HepG2 (cell line): ENCODE data around the gene REEP6. TPM values are rescaled to one million over a fixed set of nuclear protein-coding genes. Genes with fewer than 3 reads are reported as not detected.

Experiments
- ATRX ChIP-seq: sonication (generic); formaldehyde crosslinking; IDR thresholded peaks from 2 replicates; pipeline ENCODE4 v1.4.0; 2020; ENCODE audit warnings: missing genetic modification reagents, borderline replicate concordance
- MBNL3 ChIP-seq: fragments of 250-450 bp; sonication (Bioruptor Pico); conservative IDR thresholded peaks from 2 replicates; pipeline ENCODE4 v1.8.0; 2022; ENCODE audit warnings: mild to moderate bottlenecking, inconsistent platforms
- POLR2AphosphoS5 ChIP-seq: IDR thresholded peaks from 2 replicates; pipeline ENCODE4 v1.6.1; 2012; ENCODE audit warnings: low read depth, low read length
- REXO4 ChIP-seq: sonication (generic); formaldehyde crosslinking; IDR thresholded peaks from 2 replicates; pipeline ENCODE4 v1.8.0; 2022; ENCODE audit warnings: missing genetic modification reagents, mild to moderate bottlenecking, borderline replicate concordance
- SMAD3 ChIP-seq: sonication (generic); formaldehyde crosslinking; IDR thresholded peaks from 2 replicates; pipeline ENCODE4 v1.4.0; 2020; ENCODE audit warnings: missing genetic modification reagents
- SYNCRIP ChIP-seq: fragments of 200-400 bp; formaldehyde crosslinking; IDR thresholded peaks from 2 replicates; pipeline ENCODE4 v1.6.1; 2018; ENCODE audit warnings: mild to moderate bottlenecking, low read depth, low read length; ENCODE audit not compliant: insufficient read depth
- TOE1 ChIP-seq: sonication (generic); formaldehyde crosslinking; IDR thresholded peaks from 2 replicates; pipeline ENCODE4 v1.4.0; 2020; ENCODE audit warnings: mild to moderate bottlenecking, missing genetic modification reagents
- ZKSCAN8 ChIP-seq: IDR thresholded peaks from 2 replicates; pipeline ENCODE4 v1.6.1; 2016; ENCODE audit warnings: borderline replicate concordance, missing genetic modification reagents, missing compliant biosample characterization
- ZNF30 ChIP-seq: sonication (generic); formaldehyde crosslinking; IDR thresholded peaks from 2 replicates; pipeline ENCODE4 v1.5.0; 2020; ENCODE audit warnings: mild to moderate bottlenecking, missing genetic modification reagents
- ZNF451 ChIP-seq: sonication (generic); formaldehyde crosslinking; IDR thresholded peaks from 2 replicates; pipeline ENCODE4 v1.5.0; 2020; ENCODE audit warnings: mild to moderate bottlenecking, missing genetic modification reagents
- polyA plus RNA-seq, 8 experiments: library from polyadenylated mRNA; depleted of rRNA in 3 of 8; stranded (reverse) in 7 of 8; unstranded in 1 of 8; fragments of >200 nt; fragmentation: Illumina TruSeq in 4 of 8; extraction: Trizol in 4 of 8; gene quantifications; 2 replicates each; pipeline versions ENCODE4 v1.2.1 to v1.2.3, GENCODE V29; 2011 to 2016; ENCODE audit warnings: low read depth in 4 of 8, missing spikeins in 1 of 8, mixed read lengths in 1 of 8; ENCODE audit not compliant: insufficient read depth in 1 of 8
- total RNA-seq, 5 experiments: library from RNA; depleted of rRNA; stranded (reverse); fragments of >200 nt; fragmentation: Illumina TruSeq; extraction: Trizol; gene quantifications; 2 replicates each; pipeline ENCODE4 v1.2.3, GENCODE V29; 2016; ENCODE audit warnings: low read depth in 1 of 5
- TF ChIP-seq, protein P1 (sequence below), 2 experiments: IDR thresholded peaks; 2 replicates each; pipeline ENCODE4 v1.6.1; 2011 to 2012; ENCODE audit warnings: low read length in 2 of 2, borderline replicate concordance in 1 of 2, low read depth in 1 of 2, mild to moderate bottlenecking in 1 of 2, moderate library complexity in 1 of 2
- TF ChIP-seq, protein P2 (sequence below): sonication (generic); formaldehyde crosslinking; IDR thresholded peaks from 2 replicates; pipeline ENCODE4 v1.8.1; 2023; ENCODE audit warnings: mild to moderate bottlenecking, missing genetic modification reagents
- TF ChIP-seq, protein P3 (sequence below): sonication (generic); formaldehyde crosslinking; IDR thresholded peaks from 2 replicates; pipeline ENCODE4 v1.4.0; 2020; ENCODE audit warnings: missing genetic modification reagents
- TF ChIP-seq, protein P4 (sequence below): sonication (generic); formaldehyde crosslinking; IDR thresholded peaks from 2 replicates; pipeline ENCODE4 v1.5.0; 2020; ENCODE audit warnings: mild to moderate bottlenecking, missing genetic modification reagents, moderate library complexity

REEP6 gene
- total and polyA plus RNA-seq, 2 of the 13 experiments (the other 11 are each of a cell fraction or from before 2014, with no cell fraction given), result 10.0 to 28.8 TPM

DNA sequence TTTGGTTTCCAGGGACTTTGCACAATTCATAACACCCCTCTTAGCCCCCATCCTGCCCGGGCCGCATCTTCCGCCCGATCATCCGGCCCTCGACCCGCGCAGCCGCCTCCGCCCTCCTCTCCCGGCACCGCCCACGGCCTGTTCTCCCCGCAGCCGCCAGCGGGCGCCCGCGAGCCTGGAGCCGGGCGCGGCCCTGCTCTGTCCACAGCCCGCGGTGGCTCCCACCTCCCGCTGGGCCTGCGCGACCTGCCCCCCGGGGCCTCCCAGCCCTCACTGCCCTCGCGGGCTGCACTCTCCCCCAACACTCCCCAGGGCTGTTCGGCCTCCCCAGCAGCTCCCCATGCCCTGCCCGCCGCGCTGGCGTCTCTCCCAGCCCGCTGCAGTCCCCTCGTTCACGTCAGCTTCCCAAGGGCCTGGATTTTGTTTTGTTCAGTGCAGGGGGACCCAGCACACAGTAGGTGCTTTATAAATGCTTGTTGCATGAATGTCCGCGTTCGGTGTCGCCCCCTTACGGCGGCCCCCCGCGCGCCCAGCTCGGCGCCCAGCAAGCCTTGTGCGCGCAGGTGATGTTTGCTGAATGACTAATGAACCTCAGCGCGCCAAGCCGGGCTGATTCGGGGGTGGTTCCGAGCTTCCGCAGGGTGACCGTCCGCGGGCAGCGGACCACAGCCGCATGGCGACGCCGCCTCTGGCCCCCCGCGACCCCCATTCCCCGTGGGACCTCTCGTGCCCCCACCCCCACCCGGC lies 45.6 kb upstream of the REEP6 start (continued):
- TF ChIP-seq SYNCRIP, result no peak
- no peak for TF ChIP-seq REXO4 (CRISPR knock-in tag)
- no peak for TF ChIP-seq SMAD3 (CRISPR knock-in tag)
- no peak for TF ChIP-seq POLR2AphosphoS5
- TF ChIP-seq, protein P1, sequence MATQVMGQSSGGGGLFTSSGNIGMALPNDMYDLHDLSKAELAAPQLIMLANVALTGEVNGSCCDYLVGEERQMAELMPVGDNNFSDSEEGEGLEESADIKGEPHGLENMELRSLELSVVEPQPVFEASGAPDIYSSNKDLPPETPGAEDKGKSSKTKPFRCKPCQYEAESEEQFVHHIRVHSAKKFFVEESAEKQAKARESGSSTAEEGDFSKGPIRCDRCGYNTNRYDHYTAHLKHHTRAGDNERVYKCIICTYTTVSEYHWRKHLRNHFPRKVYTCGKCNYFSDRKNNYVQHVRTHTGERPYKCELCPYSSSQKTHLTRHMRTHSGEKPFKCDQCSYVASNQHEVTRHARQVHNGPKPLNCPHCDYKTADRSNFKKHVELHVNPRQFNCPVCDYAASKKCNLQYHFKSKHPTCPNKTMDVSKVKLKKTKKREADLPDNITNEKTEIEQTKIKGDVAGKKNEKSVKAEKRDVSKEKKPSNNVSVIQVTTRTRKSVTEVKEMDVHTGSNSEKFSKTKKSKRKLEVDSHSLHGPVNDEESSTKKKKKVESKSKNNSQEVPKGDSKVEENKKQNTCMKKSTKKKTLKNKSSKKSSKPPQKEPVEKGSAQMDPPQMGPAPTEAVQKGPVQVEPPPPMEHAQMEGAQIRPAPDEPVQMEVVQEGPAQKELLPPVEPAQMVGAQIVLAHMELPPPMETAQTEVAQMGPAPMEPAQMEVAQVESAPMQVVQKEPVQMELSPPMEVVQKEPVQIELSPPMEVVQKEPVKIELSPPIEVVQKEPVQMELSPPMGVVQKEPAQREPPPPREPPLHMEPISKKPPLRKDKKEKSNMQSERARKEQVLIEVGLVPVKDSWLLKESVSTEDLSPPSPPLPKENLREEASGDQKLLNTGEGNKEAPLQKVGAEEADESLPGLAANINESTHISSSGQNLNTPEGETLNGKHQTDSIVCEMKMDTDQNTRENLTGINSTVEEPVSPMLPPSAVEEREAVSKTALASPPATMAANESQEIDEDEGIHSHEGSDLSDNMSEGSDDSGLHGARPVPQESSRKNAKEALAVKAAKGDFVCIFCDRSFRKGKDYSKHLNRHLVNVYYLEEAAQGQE (IDR thresholded peaks at IDR 0.05; ENCODE audit: borderline replicate concordance in 1 of 2, low read depth in 1 of 2, low read length in 2 of 2), result peak; percentile 6 to 10; a peak in 3 of 4 replicates
- TF ChIP-seq, protein P2, sequence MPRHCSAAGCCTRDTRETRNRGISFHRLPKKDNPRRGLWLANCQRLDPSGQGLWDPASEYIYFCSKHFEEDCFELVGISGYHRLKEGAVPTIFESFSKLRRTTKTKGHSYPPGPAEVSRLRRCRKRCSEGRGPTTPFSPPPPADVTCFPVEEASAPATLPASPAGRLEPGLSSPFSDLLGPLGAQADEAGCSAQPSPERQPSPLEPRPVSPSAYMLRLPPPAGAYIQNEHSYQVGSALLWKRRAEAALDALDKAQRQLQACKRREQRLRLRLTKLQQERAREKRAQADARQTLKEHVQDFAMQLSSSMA (CRISPR knock-in tag), result no peak
- no peak for TF ChIP-seq MBNL3 (CRISPR knock-in tag)
- no peak for TF ChIP-seq ZNF30 (CRISPR knock-in tag)
- TF ChIP-seq, protein P3, sequence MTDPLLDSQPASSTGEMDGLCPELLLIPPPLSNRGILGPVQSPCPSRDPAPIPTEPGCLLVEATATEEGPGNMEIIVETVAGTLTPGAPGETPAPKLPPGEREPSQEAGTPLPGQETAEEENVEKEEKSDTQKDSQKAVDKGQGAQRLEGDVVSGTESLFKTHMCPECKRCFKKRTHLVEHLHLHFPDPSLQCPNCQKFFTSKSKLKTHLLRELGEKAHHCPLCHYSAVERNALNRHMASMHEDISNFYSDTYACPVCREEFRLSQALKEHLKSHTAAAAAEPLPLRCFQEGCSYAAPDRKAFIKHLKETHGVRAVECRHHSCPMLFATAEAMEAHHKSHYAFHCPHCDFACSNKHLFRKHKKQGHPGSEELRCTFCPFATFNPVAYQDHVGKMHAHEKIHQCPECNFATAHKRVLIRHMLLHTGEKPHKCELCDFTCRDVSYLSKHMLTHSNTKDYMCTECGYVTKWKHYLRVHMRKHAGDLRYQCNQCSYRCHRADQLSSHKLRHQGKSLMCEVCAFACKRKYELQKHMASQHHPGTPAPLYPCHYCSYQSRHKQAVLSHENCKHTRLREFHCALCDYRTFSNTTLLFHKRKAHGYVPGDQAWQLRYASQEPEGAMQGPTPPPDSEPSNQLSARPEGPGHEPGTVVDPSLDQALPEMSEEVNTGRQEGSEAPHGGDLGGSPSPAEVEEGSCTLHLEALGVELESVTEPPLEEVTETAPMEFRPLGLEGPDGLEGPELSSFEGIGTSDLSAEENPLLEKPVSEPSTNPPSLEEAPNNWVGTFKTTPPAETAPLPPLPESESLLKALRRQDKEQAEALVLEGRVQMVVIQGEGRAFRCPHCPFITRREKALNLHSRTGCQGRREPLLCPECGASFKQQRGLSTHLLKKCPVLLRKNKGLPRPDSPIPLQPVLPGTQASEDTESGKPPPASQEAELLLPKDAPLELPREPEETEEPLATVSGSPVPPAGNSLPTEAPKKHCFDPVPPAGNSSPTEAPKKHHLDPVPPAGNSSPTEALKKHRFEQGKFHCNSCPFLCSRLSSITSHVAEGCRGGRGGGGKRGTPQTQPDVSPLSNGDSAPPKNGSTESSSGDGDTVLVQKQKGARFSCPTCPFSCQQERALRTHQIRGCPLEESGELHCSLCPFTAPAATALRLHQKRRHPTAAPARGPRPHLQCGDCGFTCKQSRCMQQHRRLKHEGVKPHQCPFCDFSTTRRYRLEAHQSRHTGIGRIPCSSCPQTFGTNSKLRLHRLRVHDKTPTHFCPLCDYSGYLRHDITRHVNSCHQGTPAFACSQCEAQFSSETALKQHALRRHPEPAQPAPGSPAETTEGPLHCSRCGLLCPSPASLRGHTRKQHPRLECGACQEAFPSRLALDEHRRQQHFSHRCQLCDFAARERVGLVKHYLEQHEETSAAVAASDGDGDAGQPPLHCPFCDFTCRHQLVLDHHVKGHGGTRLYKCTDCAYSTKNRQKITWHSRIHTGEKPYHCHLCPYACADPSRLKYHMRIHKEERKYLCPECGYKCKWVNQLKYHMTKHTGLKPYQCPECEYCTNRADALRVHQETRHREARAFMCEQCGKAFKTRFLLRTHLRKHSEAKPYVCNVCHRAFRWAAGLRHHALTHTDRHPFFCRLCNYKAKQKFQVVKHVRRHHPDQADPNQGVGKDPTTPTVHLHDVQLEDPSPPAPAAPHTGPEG, result 0 out of 2 replicates have a peak, but pooled peaks have one; percentile 42
- 0 out of 2 replicates have a peak, but pooled peaks have one; percentile 62 for TF ChIP-seq ZNF451
- no peak for TF ChIP-seq ATRX (CRISPR knock-in tag)
- TF ChIP-seq, protein P4, sequence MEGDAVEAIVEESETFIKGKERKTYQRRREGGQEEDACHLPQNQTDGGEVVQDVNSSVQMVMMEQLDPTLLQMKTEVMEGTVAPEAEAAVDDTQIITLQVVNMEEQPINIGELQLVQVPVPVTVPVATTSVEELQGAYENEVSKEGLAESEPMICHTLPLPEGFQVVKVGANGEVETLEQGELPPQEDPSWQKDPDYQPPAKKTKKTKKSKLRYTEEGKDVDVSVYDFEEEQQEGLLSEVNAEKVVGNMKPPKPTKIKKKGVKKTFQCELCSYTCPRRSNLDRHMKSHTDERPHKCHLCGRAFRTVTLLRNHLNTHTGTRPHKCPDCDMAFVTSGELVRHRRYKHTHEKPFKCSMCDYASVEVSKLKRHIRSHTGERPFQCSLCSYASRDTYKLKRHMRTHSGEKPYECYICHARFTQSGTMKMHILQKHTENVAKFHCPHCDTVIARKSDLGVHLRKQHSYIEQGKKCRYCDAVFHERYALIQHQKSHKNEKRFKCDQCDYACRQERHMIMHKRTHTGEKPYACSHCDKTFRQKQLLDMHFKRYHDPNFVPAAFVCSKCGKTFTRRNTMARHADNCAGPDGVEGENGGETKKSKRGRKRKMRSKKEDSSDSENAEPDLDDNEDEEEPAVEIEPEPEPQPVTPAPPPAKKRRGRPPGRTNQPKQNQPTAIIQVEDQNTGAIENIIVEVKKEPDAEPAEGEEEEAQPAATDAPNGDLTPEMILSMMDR (CRISPR knock-in tag), result peak; percentile 79
- no peak for TF ChIP-seq TOE1
- TF ChIP-seq ZKSCAN8, result no peak
